ENCODE data around the gene PRAMEF13.
"Not testable (repeated sequence)": the region's sequence is repeated elsewhere in the genome, so short reads cannot be mapped to it uniquely, and the experiment has no call there.

Gene PRAMEF13

GRCh38 chr1:13165531-13165930, 35.7 kb downstream of the PRAMEF13 start, which contains the start of gene HNRNPCL4:
TSS of gene HNRNPCL4 (minus strand) at chr1:13165631. CDS start at chr1:13165467, 164 bp downstream.
- not testable (repeated sequence) for DNase-seq

- DNase-seq, result not testable (repeated sequence)
These were observed 45.3 kb downstream of the PRAMEF13 start, which contains the start of gene PRAMEF26 for GRCh38 chr1:13155909-13156308. TSS of gene PRAMEF26 (minus strand) at chr1:13156009. CDS start at chr1:13153095, 2,914 bp downstream.
